Measurements from ENCODE around the gene ELP4.

Gene ELP4

GRCh38 chr11:31795706-31796498 is 286.3 kb downstream of the ELP4 start:
- no peak overlapping the region for H3K27ac ChIP-seq
- TF ChIP-seq CTCF (conservative IDR thresholded peaks at IDR 0.05): no peak

- TF ChIP-seq CTCF (conservative IDR thresholded peaks at IDR 0.05): no peak
- no peak overlapping the region for H3K27ac ChIP-seq
These were observed 287.1 kb downstream of the ELP4 start for GRCh38 chr11:31796499-31797189.

GRCh38 chr11:31797190-31798056 is 287.9 kb downstream of the ELP4 start:
- H3K27ac ChIP-seq: no peak overlapping the region
- TF ChIP-seq CTCF (conservative IDR thresholded peaks at IDR 0.05): no peak

- TF ChIP-seq CTCF (conservative IDR thresholded peaks at IDR 0.05): no peak
These were observed 288.5 kb downstream of the ELP4 start for GRCh38 chr11:31798057-31798553.

GRCh38 chr11:31798554-31799434 is 289.2 kb downstream of the ELP4 start:
- no peak overlapping the region for H3K27ac ChIP-seq
- no peak for TF ChIP-seq CTCF (conservative IDR thresholded peaks at IDR 0.05)

More at GRCh38 chr11:31798057-31798553, 288.5 kb downstream of the ELP4 start:
- no peak overlapping the region for H3K27ac ChIP-seq

- no peak for TF ChIP-seq CTCF (conservative IDR thresholded peaks at IDR 0.05)
These were observed 290.1 kb downstream of the ELP4 start for GRCh38 chr11:31799435-31800397.

More at GRCh38 chr11:31799435-31800397, 290.1 kb downstream of the ELP4 start:
- H3K27ac ChIP-seq: no peak overlapping the region

All from VCaP (cell line).